Fibroblast of mammary gland (primary cell): ENCODE data around the gene STH.

ENCODE experiments used
- DNase-seq: peaks from one replicate; pipeline ENCODE4 v3.0.0-alpha.2; 2010; ENCODE audit warnings: low read depth
- H3K4me3 ChIP-seq: 2 replicates; pipeline ENCODE4 v1.5.1; 2011; ENCODE audit warnings: low read depth, mild to moderate bottlenecking, low read length, moderate library complexity; ENCODE audit not compliant: control insufficient read depth
- CTCF ChIP-seq: conservative IDR thresholded peaks from 2 replicates; pipeline ENCODE4 v1.5.1; 2011; ENCODE audit warnings: low read depth, low read length, inconsistent platforms; ENCODE audit not compliant: control insufficient read depth, insufficient read depth

The STH gene, protein sequence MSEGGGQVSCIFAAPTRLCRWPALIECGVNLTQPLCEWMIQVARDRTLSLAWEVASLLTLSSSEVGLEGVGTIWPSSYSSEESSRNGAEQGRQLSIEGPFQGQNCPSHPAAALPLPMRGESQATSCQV

DNA sequence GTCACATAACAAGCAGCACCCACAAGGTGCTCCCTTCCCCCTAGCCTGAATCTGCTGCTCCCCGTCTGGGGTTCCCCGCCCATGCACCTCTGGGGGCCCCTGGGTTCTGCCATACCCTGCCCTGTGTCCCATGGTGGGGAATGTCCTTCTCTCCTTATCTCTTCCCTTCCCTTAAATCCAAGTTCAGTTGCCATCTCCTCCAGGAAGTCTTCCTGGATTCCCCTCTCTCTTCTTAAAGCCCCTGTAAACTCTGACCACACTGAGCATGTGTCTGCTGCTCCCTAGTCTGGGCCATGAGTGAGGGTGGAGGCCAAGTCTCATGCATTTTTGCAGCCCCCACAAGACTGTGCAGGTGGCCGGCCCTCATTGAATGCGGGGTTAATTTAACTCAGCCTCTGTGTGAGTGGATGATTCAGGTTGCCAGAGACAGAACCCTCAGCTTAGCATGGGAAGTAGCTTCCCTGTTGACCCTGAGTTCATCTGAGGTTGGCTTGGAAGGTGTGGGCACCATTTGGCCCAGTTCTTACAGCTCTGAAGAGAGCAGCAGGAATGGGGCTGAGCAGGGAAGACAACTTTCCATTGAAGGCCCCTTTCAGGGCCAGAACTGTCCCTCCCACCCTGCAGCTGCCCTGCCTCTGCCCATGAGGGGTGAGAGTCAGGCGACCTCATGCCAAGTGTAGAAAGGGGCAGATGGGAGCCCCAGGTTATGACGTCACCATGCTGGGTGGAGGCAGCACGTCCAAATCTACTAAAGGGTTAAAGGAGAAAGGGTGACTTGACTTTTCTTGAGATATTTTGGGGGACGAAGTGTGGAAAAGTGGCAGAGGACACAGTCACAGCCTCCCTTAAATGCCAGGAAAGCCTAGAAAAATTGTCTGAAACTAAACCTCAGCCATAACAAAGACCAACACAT lies at the start of gene STH:
Gene STH, plus strand, starts transcription at position 264 of the 913 bp plus-strand sequence. Its CDS starts 30 bp downstream, at position 294.
- no peak for TF ChIP-seq CTCF
- no peak within 1 kb of the TSS for H3K4me3 ChIP-seq
- DNase-seq: no peak

DNA sequence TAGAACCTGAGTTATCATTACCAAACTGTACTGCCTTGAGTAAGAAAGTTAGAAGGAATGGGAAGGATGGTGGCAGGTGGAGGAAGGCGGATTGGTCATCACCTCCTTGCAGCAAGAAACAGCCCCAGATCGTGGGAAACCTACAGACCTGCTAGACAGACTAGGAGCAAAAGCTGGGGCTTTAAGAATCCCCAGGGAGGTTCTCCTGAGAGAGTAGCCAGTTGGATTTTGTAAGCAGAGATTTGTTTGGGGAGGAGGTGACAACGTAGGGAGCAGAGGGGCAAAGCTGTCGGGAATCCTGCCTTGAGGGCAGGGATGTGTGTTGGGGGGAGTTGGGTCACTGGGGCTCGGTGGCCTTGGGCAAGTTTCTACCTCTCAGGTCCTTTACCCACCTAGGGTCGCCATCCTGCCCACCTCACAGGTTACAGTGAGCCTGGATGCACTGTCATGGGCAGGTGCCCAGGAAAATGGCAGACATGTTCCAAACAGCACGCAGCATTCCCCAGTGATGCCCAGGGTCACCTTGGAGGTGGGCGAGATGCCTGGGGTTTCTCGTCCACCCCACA lies 49.2 kb upstream of the STH start:
- no peak for TF ChIP-seq CTCF
- H3K4me3 ChIP-seq: no peak overlapping the region
- no peak for DNase-seq

DNA sequence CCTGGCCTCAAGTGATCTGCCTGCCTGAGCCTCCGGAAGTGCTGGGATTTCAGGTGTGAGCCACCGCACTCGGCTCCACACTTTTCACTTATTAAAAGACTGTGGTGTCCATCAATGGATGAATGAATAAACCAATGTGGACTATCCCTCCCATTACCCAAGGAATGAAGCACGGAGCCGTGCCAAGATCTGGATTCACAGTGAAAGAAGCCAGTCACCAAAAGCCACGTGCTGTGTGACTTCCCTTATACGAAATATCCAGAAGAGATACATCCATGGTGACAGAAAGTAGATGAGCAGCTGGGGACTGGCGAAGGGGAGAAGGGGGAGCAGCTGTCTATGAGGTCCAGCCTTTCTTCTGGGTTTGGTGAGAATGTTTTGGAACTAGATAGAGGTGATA lies 48.2 kb upstream of the STH start:
- DNase-seq: no peak
- no peak for TF ChIP-seq CTCF
- H3K4me3 ChIP-seq: no peak overlapping the region

DNA sequence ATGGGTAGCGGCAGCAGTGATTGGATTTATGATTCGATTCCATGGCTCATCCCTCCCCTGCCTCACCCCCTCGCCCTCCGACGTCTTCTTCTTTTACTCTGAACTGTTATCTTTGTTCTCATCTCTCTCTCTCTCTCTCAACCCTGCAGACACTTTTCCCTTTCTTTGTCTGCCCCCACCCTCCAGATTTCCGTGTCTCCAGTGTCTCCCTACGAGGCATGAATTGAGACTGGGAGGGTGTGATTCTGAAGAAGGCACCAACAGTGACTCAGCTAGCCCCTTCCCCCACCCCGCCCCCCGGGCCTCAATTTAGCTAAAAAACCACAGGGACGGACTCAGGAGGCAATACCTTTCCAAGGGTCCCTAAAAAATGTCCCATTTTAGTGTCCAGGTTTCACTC lies 47.6 kb upstream of the STH start:
- no peak for DNase-seq
- no peak for TF ChIP-seq CTCF
- H3K4me3 ChIP-seq: no peak overlapping the region

GRCh38 chr17:45951941-45952340 lies 47.1 kb upstream of the STH start:
- no peak for TF ChIP-seq CTCF
- H3K4me3 ChIP-seq: no peak overlapping the region
- no peak for DNase-seq

GRCh38 chr17:45952814-45953320 lies 46.2 kb upstream of the STH start:
- DNase-seq: no peak
- TF ChIP-seq CTCF: no peak
- no peak overlapping the region for H3K4me3 ChIP-seq
